Small intestine (tissue), 7 donors: ENCODE data around the gene TBC1D1. TPM values are rescaled to one million over a fixed set of nuclear protein-coding genes. Genes with fewer than 3 reads are reported as not detected.

Experiments
- DNase-seq, 2 donors: peaks; one replicate each; pipeline versions ENCODE4 v3.0.0 to v3.0.0-alpha.2; 2013
- FAIRE-seq: peaks from 2 replicates; lab custom pipeline; 2012; peaks lifted over from hg19 to GRCh38; lab: Jason Lieb, UNC
- H3K27ac ChIP-seq, 3 donors: one replicate each; pipeline ENCODE4 v1.5.1; 2013; ENCODE audit warnings: low read length in 2 of 3, mild to moderate bottlenecking in 2 of 3, control low read depth in 1 of 3, inconsistent platforms in 1 of 3, low read depth in 1 of 3, moderate library complexity in 1 of 3
- H3K27me3 ChIP-seq, 3 donors: one replicate each; pipeline ENCODE4 v1.6.1; 2013; ENCODE audit warnings: low read length in 3 of 3, inconsistent platforms in 1 of 3; ENCODE audit not compliant: control insufficient read depth in 3 of 3, insufficient read depth in 3 of 3
- H3K36me3 ChIP-seq, 3 donors: one replicate each; pipeline ENCODE4 v1.6.1; 2013; ENCODE audit warnings: low read length in 3 of 3, inconsistent platforms in 1 of 3, low read depth in 1 of 3, mild to moderate bottlenecking in 1 of 3, moderate library complexity in 1 of 3; ENCODE audit not compliant: control insufficient read depth in 3 of 3, insufficient read depth in 2 of 3
- H3K4me1 ChIP-seq, 3 donors: one replicate each; pipeline ENCODE4 v1.6.1; 2013; ENCODE audit warnings: low read length in 2 of 3, inconsistent platforms in 1 of 3, low read depth in 1 of 3, mild to moderate bottlenecking in 1 of 3, moderate library complexity in 1 of 3; ENCODE audit not compliant: control insufficient read depth in 3 of 3, insufficient read depth in 2 of 3
- H3K4me3 ChIP-seq, 3 donors: one replicate each; pipeline ENCODE4 v1.5.1; 2013; ENCODE audit warnings: low read length in 3 of 3, control low read depth in 1 of 3, inconsistent platforms in 1 of 3, low read depth in 1 of 3, mild to moderate bottlenecking in 1 of 3, moderate library complexity in 1 of 3
- H3K9me3 ChIP-seq, 2 donors: one replicate each; pipeline ENCODE4 v1.6.1; 2013; ENCODE audit warnings: low read depth in 1 of 2, low read length in 1 of 2; ENCODE audit not compliant: control insufficient read depth in 2 of 2, insufficient read depth in 1 of 2
- WGBS, 3 donors: extraction: QIAGEN DNeasy Blood & Tissue Kit; methylation state at CpG; one replicate each; pipeline ENCODE4 v1.1.7; 2013; 5-methylcytosine and 5-hydroxymethylcytosine counted together
- polyA plus RNA-seq, 4 donors: library from polyadenylated mRNA; stranded (reverse) in 3 of 4; unstranded in 1 of 4; fragments of 200-250 nt in 3 of 4; fragments of 120-200 nt in 1 of 4; gene quantifications; one replicate each; pipeline versions ENCODE4 v1.2.1 to v1.2.3, GENCODE V29; 2013
- donor health status: healthy with polysubstance abuse.
- donor health status: control.
- donor health status: control.
- donor health status: Bipolar disorder and iron deficiency.
- donor health status: healthy.

The TBC1D1 gene
- polyA plus RNA-seq, 4 donors: 38.3 to 118 (median 41.5) TPM

DNA sequence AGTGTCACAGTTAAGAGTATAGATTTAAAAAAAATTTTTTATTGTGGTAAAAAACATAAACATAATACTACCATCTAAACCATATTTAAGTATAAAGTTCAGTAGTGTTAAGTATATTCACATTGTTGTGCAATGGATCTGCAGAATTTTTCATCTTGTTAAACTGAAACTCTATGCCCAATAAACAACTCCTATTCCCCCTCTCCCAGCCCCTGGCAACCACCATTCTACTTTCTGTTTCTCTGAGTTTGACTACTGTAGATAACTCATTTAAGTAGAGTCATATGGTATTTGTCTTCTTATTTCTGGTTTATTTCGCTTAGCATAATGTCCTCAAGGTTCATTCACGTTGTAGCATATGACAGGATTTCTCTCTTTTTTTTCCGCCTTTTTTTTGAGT lies 181.7 kb downstream of the TBC1D1 start:
- 90 to 96% (median 95%) methylated on average over 3 of the region's 3 CpGs for WGBS, 3 donors
- H3K27ac ChIP-seq: peak overlapping the region in 1 of 3 donors; percentile 58
- H3K4me1 ChIP-seq: peaks cover 2 to 31% (median 18%) of the 10 kb centered on the region in 3 donors
- FAIRE-seq (no peak), DNase-seq (no peak)
- peaks cover 0 to 28% (median 9%) of the 10 kb centered on the region in 3 donors for H3K36me3 ChIP-seq
- H3K9me3 ChIP-seq: no peaks in the 10 kb centered on the region
- no peaks in the 10 kb centered on the region for H3K27me3 ChIP-seq
- no peak overlapping the region for H3K4me3 ChIP-seq

DNA sequence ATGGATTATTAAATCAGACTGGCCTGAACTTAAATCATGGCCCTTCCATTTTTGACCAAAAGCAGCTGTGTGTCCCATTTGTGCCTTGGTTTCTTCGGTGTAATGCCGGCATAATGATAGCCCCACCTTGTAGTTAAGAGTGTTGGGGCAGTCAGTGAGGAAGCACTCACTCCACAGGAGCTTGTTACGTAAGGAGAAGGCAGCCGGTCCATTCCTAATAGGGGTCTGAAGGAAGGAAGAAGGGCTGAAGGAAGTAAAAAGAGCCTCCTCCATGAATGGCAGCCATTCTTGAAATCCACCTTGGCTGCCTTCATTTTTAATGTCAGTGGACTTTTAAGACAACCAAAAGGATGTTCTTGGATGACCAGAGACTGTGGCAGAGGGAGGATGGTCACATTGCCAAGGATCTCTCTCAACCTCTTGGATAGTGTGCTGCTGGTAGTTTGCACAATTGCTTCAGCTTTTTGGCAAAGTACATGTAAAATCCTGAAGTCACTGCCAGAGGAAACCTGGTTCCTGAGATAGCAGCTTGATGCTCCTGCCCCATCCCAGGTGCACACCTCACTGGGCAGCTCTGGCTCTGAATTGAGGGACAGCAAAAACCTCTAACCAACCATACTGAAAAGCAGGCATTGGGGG lies 182.8 kb downstream of the TBC1D1 start:
- no peaks in the 10 kb centered on the region for H3K27me3 ChIP-seq
- no peak overlapping the region for H3K27ac ChIP-seq
- peaks cover 2 to 41% (median 23%) of the 10 kb centered on the region in 3 donors for H3K4me1 ChIP-seq
- DNase-seq: no peak
- no peak for FAIRE-seq
- peaks cover 0 to 23% (median 12%) of the 10 kb centered on the region in 3 donors for H3K36me3 ChIP-seq
- 90 to 99% (median 94%) methylated on average over 4 of the region's 4 CpGs for WGBS, 3 donors
- H3K9me3 ChIP-seq: no peaks in the 10 kb centered on the region
- H3K4me3 ChIP-seq: no peak overlapping the region

DNA sequence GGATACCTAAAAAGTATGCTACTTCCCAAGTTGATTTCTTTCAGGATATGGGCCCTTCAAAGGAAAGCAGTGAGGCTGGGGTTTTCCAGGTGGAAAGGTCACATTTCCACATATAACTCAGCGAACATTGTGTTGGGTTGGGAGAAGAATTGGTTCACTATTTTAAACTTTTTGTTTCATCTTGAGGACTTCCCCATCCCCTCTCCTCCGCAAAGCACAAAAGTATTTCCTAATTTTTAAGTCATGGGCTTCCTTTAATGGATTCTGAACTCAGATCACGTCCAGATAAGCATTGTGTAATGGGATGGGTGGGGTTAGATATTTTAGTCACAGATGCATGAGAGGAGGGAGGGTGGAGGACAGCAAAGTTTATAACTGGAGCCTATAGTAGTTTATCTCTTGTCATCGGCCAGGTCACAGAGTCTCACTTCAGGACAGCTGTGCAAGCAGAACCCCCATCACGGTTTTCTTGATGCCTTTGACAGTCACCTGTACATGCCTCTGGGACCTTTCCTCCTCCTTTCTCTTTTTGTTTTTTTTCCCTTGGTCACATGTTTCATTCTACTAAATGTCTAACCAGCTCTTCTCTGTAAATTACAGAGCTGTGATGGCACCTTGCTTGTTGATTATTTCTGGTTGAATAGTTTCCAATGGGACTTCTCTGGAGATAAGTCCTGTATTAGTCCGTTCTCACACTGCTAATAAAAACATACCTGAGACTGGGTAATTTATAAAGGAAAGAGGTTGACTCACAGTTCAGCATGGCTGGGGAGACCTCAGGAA lies 184.7 kb downstream of the TBC1D1 start:
- Histone ChIP-seq H3K36me3 (peaks cover 0 to 29% (median 10%) of the 10 kb centered on the region in 3 donors), H3K4me3 (no peak overlapping the region), H3K4me1 (peaks cover 2 to 43% (median 31%) of the 10 kb centered on the region in 3 donors), H3K27me3 (no peaks in the 10 kb centered on the region), H3K9me3 (no peaks in the 10 kb centered on the region), H3K27ac (peak overlapping the region in 2 of 3 donors; percentile 40 to 83)
- no peak for FAIRE-seq
- peak; percentile 46 to 65 for DNase-seq
- 28 to 45% (median 31%) methylated on average over 6 of the region's 6 CpGs for WGBS, 3 donors

DNA sequence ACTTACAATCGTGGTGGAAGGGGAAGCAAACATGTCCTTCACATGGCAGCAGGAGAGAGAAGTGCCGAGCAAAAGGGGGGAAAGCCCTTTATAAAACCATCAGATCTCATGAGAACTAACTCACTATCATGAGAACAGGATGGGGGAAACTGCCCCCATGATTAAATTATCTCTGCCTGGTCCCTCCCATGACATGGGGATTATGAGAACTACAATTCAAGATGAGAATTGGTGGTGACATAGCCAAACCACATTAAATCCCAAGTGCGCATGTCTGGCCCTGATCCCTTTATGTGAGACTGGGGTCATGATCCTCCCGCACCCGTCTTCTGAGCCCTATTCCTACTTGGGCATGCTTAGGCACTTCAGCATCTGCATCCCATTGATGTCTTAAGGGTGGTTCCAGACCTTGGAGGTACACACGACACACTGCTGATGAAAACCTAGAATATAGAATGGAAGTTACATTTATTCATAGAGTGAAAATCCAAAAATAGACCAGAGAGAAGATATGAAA lies 185.3 kb downstream of the TBC1D1 start:
- Histone ChIP-seq H3K4me3 (no peak overlapping the region), H3K27me3 (no peaks in the 10 kb centered on the region), H3K36me3 (peaks cover 0 to 33% (median 10%) of the 10 kb centered on the region in 3 donors), H3K27ac (peak overlapping the region in 2 of 3 donors; percentile 35 to 40), H3K9me3 (no peaks in the 10 kb centered on the region), H3K4me1 (peaks cover 2 to 43% (median 37%) of the 10 kb centered on the region in 3 donors)
- FAIRE-seq: no peak
- DNase-seq: no peak
- WGBS, 3 donors: 81 to 91% (median 85%) methylated on average over 6 of the region's 6 CpGs

DNA sequence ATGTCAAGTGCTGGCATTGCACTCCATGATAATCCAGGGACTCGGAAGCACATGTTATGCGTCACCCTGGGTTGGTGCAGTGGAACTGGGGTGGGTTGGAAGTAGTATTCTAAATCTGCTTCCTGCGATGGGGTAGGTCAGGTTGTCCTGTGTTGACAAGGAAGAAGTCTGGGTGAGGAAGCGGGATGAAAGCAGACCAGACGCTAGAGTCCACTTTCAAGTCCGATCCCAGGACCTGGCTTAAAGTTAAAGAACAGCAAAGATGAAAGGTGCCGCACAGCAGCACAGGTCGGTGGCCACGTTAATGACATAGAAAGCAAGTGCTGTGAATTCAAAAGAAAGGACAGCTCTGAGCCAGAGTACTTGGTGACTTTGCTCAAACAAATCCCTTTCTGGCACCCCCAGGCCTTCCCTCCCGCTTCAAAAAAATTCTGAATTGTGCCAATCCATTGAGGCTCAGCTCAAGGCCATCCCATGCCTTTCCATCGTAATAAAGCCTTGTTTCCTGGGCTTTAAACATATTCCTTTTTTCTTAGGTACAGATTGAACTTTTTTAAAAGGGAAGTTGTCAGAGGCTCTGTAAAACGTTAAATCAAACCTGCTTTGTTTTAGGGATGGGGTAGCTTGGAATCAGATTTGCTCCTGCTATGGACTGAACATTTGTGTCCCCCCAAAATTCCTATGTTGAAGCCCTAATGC lies 187.1 kb downstream of the TBC1D1 start:
- 83 to 84% (median 83%) methylated on average over 12 of the region's 12 CpGs for WGBS, 3 donors
- no peak for FAIRE-seq
- peaks cover 0 to 41% (median 9%) of the 10 kb centered on the region in 3 donors for H3K36me3 ChIP-seq
- H3K27me3 ChIP-seq: no peaks in the 10 kb centered on the region
- no peaks in the 10 kb centered on the region for H3K9me3 ChIP-seq
- DNase-seq: no peak
- peaks cover 0 to 43% (median 38%) of the 10 kb centered on the region in 3 donors for H3K4me1 ChIP-seq
- H3K27ac ChIP-seq: peak overlapping the region; percentile 88 to 95 (median 90)
- H3K4me3 ChIP-seq: no peak overlapping the region

DNA sequence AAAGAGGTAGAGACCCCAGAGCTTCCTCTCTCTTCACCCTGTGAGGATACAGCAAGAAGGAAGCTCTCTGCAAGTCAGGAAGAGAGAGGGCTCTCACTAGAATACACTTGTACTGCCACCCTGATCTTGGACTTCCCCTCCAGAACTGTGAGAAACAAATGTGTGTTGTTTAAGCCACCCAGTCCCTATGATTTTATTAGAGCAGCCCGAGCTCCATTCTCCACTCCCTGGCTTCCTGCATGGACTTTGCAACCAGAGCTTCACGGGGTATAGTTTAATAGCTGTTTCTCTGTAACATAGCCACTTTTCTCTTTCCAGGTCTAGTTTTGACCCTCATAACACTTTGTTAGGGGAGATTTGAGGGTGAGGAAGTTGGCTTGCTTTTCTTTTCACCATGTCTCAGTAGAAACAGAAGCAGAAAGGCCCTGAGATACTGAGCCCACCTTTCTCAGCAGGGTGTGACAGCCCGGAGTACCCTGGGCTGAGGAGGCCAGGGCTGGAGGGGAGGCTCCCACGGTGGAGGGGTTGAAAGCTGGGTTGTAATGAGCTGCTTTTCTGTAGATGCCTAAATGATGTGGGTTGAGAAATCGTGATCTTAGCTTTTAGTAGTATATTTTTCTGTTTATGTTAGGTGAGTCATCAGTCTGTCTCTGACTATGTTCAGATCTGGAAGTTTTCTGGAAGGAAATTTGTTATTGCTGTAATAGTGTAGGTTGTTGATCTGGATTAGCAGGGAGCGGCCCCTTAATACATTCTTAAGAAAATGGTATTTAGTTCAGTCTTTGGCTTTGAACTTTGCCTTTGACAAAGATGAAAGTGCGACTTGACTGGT lies 187.9 kb downstream of the TBC1D1 start:
- H3K4me1 ChIP-seq: peaks cover 0 to 46% (median 38%) of the 10 kb centered on the region in 3 donors
- H3K4me3 ChIP-seq: no peak overlapping the region
- peak overlapping the region; percentile 88 to 95 (median 90) for H3K27ac ChIP-seq
- H3K36me3 ChIP-seq: peaks cover 0 to 39% (median 9%) of the 10 kb centered on the region in 3 donors
- 12 to 40% (median 24%) methylated on average over 7 of the region's 7 CpGs for WGBS, 3 donors
- H3K9me3 ChIP-seq: no peaks in the 10 kb centered on the region
- FAIRE-seq (no peak), DNase-seq (peak; percentile 85 to 89)
- H3K27me3 ChIP-seq: no peaks in the 10 kb centered on the region

DNA sequence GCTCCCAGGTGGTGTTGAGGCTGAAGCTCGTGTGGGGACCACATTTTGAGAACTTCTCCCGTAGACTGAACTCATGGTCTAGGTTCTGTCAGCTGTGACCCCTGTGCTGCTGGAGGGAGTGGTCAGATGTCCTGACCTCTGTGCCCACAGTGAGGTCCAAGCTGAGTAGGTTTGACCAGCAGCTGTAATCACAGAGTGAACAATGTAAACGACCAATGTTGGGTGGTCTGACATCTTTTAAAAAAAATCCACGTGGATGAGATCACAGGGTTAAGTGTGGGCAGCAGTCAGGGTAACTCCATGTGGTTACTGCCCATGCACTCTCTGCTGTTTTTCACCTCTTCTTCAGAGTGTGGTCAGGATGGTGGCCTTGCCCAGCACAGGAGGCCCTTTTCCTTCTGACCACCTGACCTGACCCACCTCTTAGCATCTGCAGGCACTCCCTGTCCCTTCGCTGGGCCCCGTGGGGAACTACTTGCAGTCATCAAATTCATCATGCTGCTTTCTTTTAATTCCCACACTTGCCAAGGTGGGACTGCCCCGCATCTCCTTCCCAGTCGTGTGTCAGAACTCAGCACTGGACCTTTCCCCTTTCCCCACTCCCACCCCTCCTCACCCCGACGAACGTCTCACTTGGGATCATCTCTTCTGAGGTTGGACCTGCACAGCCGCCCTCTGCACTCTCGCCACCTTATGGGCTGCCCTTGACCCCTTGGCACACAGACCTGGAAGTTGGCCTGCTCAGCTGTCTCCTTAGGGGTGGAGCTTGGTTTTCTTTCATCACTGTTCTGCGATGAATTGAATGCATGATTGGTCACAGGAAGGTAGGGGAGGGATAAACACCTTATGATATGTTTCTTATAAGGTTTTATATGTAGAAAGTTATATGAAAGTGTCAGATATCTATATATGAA lies 189.4 kb downstream of the TBC1D1 start:
- peaks cover 0 to 49% (median 35%) of the 10 kb centered on the region in 3 donors for H3K4me1 ChIP-seq
- no peaks in the 10 kb centered on the region for H3K27me3 ChIP-seq
- H3K9me3 ChIP-seq: no peaks in the 10 kb centered on the region
- WGBS, 3 donors: 76 to 81% (median 80%) methylated on average over 14 of the region's 14 CpGs
- no peak overlapping the region for H3K4me3 ChIP-seq
- peaks cover 3 to 34% (median 7%) of the 10 kb centered on the region in 3 donors for H3K36me3 ChIP-seq
- DNase-seq: no peak
- no peak for FAIRE-seq
- peak overlapping the region in 2 of 3 donors; percentile 68 to 90 for H3K27ac ChIP-seq
